Measurements from ENCODE around the gene C4orf50.

- TF ChIP-seq CTCF (IDR thresholded peaks at IDR 0.05; ENCODE audit: insufficient read depth, low read length) (no peak), GABPA (IDR thresholded peaks at IDR 0.05; ENCODE audit: low read depth) (no peak)
Measured at GRCh38 chr4:6043188-6043587, 25.0 kb upstream of the C4orf50 start.
